Left lung (tissue), 10 donors: Measurements from ENCODE around the gene F2R. TPM values are rescaled to one million over a fixed set of nuclear protein-coding genes. Genes with fewer than 3 reads are reported as not detected.

ENCODE experiments used
- ATAC-seq: fragments of 200-7000 bp; cut with Tn5 transposase; one replicate; pipeline ENCODE4 v1.9.1; 2020; ENCODE audit warnings: moderate library complexity
- DNase-seq, 4 donors: peaks; one replicate each; pipeline ENCODE4 v3.0.0-alpha.2; 2013 to 2020
- H3K27ac ChIP-seq, 2 donors: fragments of 200-600 bp; sonication (generic) in 1 of 2; one replicate each; pipeline versions ENCODE4 v1.5.0 to v1.8.0; 2020 to 2021
- H3K27me3 ChIP-seq, 2 donors: fragments of 200-600 bp; sonication (generic) in 1 of 2; one replicate each; pipeline versions ENCODE4 v1.5.0 to v1.8.0; 2020 to 2021
- H3K36me3 ChIP-seq, 2 donors: fragments of 200-600 bp; sonication (generic) in 1 of 2; one replicate each; pipeline versions ENCODE4 v1.5.0 to v1.8.0; 2020 to 2021
- H3K4me1 ChIP-seq, 2 donors: fragments of 200-600 bp; one replicate each; pipeline ENCODE4 v1.8.0; 2021
- H3K4me3 ChIP-seq, 2 donors: fragments of 200-600 bp; sonication (generic) in 1 of 2; one replicate each; pipeline versions ENCODE4 v1.5.0 to v1.8.0; 2020 to 2021; ENCODE audit warnings: mild to moderate bottlenecking in 1 of 2
- H3K9me3 ChIP-seq, 2 donors: fragments of 200-600 bp; sonication (generic) in 1 of 2; one replicate each; pipeline versions ENCODE4 v1.5.0 to v1.8.0; 2020 to 2021
- CTCF ChIP-seq, 2 donors: fragments of 200-600 bp; sonication (generic) in 1 of 2; IDR thresholded peaks; one replicate each; pipeline versions ENCODE4 v1.5.0 to v1.8.0; 2021; ENCODE audit warnings: antibody characterized with exemption in 2 of 2
- intact Hi-C, 2 donors: fragments of 100-400 bp; cut with DNase I; formaldehyde crosslinking; loops; one replicate each; pipeline versions ENCODE4 v1.11.2 to v1.14.2; 2022
- polyA plus RNA-seq, 6 donors: library from polyadenylated mRNA; unstranded; fragments of 120-200 nt; gene quantifications; one replicate each; pipeline ENCODE4 v1.2.1, GENCODE V29; 2013; ENCODE audit not compliant: insufficient read length in 6 of 6
- total RNA-seq, 2 donors: library from RNA; stranded (reverse); fragmentation: NEBNext Ultra II Directional; extraction: Animal tissue kit (Norgen Biotek cat#: 25700); gene quantifications; one replicate each; pipeline ENCODE4 v1.2.1, GENCODE V29; 2021
- donor health status: DM: no; HTN: yes; CAD: no.
- donor health status: DM: no; HTN: no; CAD: no.

The F2R gene
- total and polyA plus RNA-seq, 8 donors, result 21.2 to 54.4 (median 42.6) TPM

- no peak overlapping the region for H3K4me3 ChIP-seq
- no peaks in the 10 kb centered on the region for H3K9me3 ChIP-seq
- ATAC-seq (no peak), DNase-seq (no peak)
- no peak overlapping the region for H3K27ac ChIP-seq
- no peaks in the 10 kb centered on the region for H3K27me3 ChIP-seq
- TF ChIP-seq CTCF (IDR thresholded peaks at IDR 0.05), result no peak
- H3K36me3 ChIP-seq, result peaks cover 0 to 30% of the 10 kb centered on the region in 2 donors
- peaks cover 0 to 11% of the 10 kb centered on the region in 2 donors for H3K4me1 ChIP-seq
- intact Hi-C loops, result no loop called here
Measured at GRCh38 chr5:76700571-76700970, 15.4 kb upstream of the F2R start.

GRCh38 chr5:76701298-76701697 lies 14.6 kb upstream of the F2R start:
- no peak overlapping the region for H3K4me3 ChIP-seq
- ATAC-seq, result peak; percentile 17
- intact Hi-C loops, result no loop called here

GRCh38 chr5:76703707-76704106 lies 12.2 kb upstream of the F2R start:
- TF ChIP-seq CTCF (IDR thresholded peaks at IDR 0.05), result no peak
- no peak for DNase-seq
- Histone ChIP-seq H3K27me3 (no peaks in the 10 kb centered on the region), H3K4me3 (no peak overlapping the region), H3K9me3 (no peaks in the 10 kb centered on the region), H3K4me1 (peaks cover 0 to 5% of the 10 kb centered on the region in 2 donors), H3K27ac (no peak overlapping the region), H3K36me3 (peaks cover 0 to 18% of the 10 kb centered on the region in 2 donors)
- ATAC-seq, result no peak
- intact Hi-C loops, result no loop called here

More at GRCh38 chr5:76701298-76701697, 14.6 kb upstream of the F2R start:
- TF ChIP-seq CTCF (IDR thresholded peaks at IDR 0.05), result no peak
- DNase-seq, result no peak
- Histone ChIP-seq H3K9me3 (no peaks in the 10 kb centered on the region), H3K27me3 (no peaks in the 10 kb centered on the region), H3K36me3 (peaks cover 0 to 24% of the 10 kb centered on the region in 2 donors), H3K4me1 (peaks cover 0 to 10% of the 10 kb centered on the region in 2 donors), H3K27ac (no peak overlapping the region)

GRCh38 chr5:76704131-76704663 lies 11.7 kb upstream of the F2R start:
- Histone ChIP-seq H3K36me3 (peaks cover 0 to 18% of the 10 kb centered on the region in 2 donors), H3K4me1 (peaks cover 0 to 5% of the 10 kb centered on the region in 2 donors), H3K9me3 (no peaks in the 10 kb centered on the region), H3K4me3 (no peak overlapping the region), H3K27ac (no peak overlapping the region), H3K27me3 (no peaks in the 10 kb centered on the region)
- intact Hi-C loops, result no loop called here
- no peak for TF ChIP-seq CTCF (IDR thresholded peaks at IDR 0.05)
- ATAC-seq (no peak), DNase-seq (no peak)

- Histone ChIP-seq H3K36me3 (peaks cover 0 to 18% of the 10 kb centered on the region in 2 donors), H3K9me3 (no peaks in the 10 kb centered on the region), H3K4me1 (peaks cover 0 to 5% of the 10 kb centered on the region in 2 donors), H3K4me3 (no peak overlapping the region), H3K27me3 (no peaks in the 10 kb centered on the region), H3K27ac (no peak overlapping the region)
- no peak for ATAC-seq
- no peak for DNase-seq
- intact Hi-C loops, result no loop called here
- no peak for TF ChIP-seq CTCF (IDR thresholded peaks at IDR 0.05)
Measured at GRCh38 chr5:76705574-76705973, 10.4 kb upstream of the F2R start.
